ENCODE results near the gene CYSTM1.
"Not testable (repeated sequence)": the region's sequence is repeated elsewhere in the genome, so short reads cannot be mapped to it uniquely, and the experiment has no call there.

Gene CYSTM1

GRCh38 chr5:140196115-140196814, 21.3 kb downstream of the CYSTM1 start:
- H3K4me3 ChIP-seq (ENCODE audit: low read depth, low read length) = no peak overlapping the region
- TF ChIP-seq CTCF (IDR thresholded peaks at IDR 0.05; ENCODE audit: borderline replicate concordance, insufficient read depth, low read depth, low read length) = no peak

GRCh38 chr5:140197023-140197422, 22.0 kb downstream of the CYSTM1 start:
- TF ChIP-seq CTCF (IDR thresholded peaks at IDR 0.05; ENCODE audit: borderline replicate concordance, insufficient read depth, low read depth, low read length) = no peak

GRCh38 chr5:140198915-140199314, 23.9 kb downstream of the CYSTM1 start:
- not testable (repeated sequence) for H3K4me3 ChIP-seq (ENCODE audit: low read depth, low read length)

More at GRCh38 chr5:140197023-140197422, 22.0 kb downstream of the CYSTM1 start:
- no peak overlapping the region for H3K4me3 ChIP-seq (ENCODE audit: low read depth, low read length)

GRCh38 chr5:140202078-140202477, 27.1 kb downstream of the CYSTM1 start:
- no peak overlapping the region for H3K4me3 ChIP-seq (ENCODE audit: low read depth, low read length)
- no peak for TF ChIP-seq CTCF (IDR thresholded peaks at IDR 0.05; ENCODE audit: borderline replicate concordance, insufficient read depth, low read depth, low read length)

- no peak overlapping the region for H3K4me3 ChIP-seq (ENCODE audit: low read depth, low read length)
- TF ChIP-seq CTCF (IDR thresholded peaks at IDR 0.05; ENCODE audit: borderline replicate concordance, insufficient read depth, low read depth, low read length) = no peak
Measured at GRCh38 chr5:140202610-140203009, 27.6 kb downstream of the CYSTM1 start.

DNA sequence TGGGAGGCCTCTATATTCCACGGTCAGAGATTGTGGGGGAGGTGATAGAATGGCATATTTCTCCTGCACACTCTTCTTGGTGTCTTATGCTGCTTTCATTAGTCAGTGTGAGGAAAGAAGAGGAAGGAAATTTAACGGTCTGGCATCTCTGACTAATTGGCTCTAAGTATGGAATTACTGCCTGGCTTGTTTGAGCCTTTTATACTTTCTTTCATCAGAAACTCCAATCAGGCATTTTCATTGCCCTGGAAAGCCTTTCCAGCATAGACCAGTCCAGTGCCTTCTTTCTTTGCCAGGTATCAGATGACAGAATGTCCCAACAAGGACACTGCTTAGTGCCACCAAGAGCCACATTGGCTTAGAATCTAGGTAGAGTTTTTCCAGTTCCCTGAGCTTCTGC, 30.2 kb downstream of the CYSTM1 start:
- H3K4me3 ChIP-seq (ENCODE audit: low read depth, low read length) = no peak overlapping the region
- TF ChIP-seq CTCF (IDR thresholded peaks at IDR 0.05; ENCODE audit: borderline replicate concordance, insufficient read depth, low read depth, low read length) = no peak

DNA sequence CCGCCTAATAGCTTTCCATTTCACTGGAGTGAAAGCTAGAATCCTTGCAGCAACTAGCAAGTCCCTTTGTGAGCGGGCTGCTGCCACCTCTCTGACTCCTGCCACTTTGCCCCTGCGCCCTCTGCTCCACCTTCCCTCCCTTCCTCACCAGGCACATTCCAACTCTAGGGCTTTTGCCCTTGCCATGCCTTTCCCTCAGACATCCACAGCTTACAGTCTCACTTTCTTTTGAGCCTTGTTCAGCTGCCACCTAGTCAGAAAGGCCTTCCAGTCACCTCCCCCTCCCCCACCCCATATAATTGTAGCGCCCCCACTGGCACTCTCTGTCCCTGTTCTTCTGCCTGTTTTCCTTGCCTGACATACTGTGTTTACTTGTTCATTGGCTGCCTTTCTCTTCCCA, 31.0 kb downstream of the CYSTM1 start:
- TF ChIP-seq CTCF (IDR thresholded peaks at IDR 0.05; ENCODE audit: borderline replicate concordance, insufficient read depth, low read depth, low read length) = no peak
- H3K4me3 ChIP-seq (ENCODE audit: low read depth, low read length) = no peak overlapping the region
